ENCODE results near the gene CD27. TPM values are rescaled to one million over a fixed set of nuclear protein-coding genes. Genes with fewer than 3 reads are reported as not detected.

CD27 gene
- total and polyA plus RNA-seq, 9 of the 15 experiments (the other 6 are each of a cell fraction or from before 2014, with no cell fraction given), result 0.24 TPM; not detected in 8

- no peak for TF ChIP-seq MGA (IDR thresholded peaks at IDR 0.05)
- no peak for TF ChIP-seq L3MBTL2 (IDR thresholded peaks at IDR 0.05)
- TF ChIP-seq ZNF561 (CRISPR knock-in tag; conservative IDR thresholded peaks at IDR 0.05), result no peak
- TF ChIP-seq HNRNPLL (IDR thresholded peaks at IDR 0.05; ENCODE audit: low read depth, low read length, poor library complexity, severe bottlenecking), result no peak
- TF ChIP-seq MED1 (CRISPR knock-in tag; IDR thresholded peaks at IDR 0.05; ENCODE audit: borderline replicate concordance), result no peak
- TF ChIP-seq BRF1 (IDR thresholded peaks at IDR 0.05; ENCODE audit: borderline replicate concordance, extremely low read depth, insufficient read length), result no peak
Measured at GRCh38 chr12:6471989-6472360, 27.2 kb downstream of the CD27 start (continued).

All from K562 (cell line).